IPS-20b (cell line): ENCODE measurements around the gene ITCH.
"Not testable (repeated sequence)": the region's sequence is repeated elsewhere in the genome, so short reads cannot be mapped to it uniquely, and the experiment has no call there.

Experiments used
- H3K27ac ChIP-seq: one replicate; pipeline ENCODE4 v1.5.1; 2013; ENCODE audit warnings: low read length
- H3K27me3 ChIP-seq: 2 replicates; pipeline ENCODE4 v1.6.1; 2013; ENCODE audit warnings: mild to moderate bottlenecking, low read length, inconsistent platforms; ENCODE audit not compliant: insufficient read depth
- H3K36me3 ChIP-seq: 2 replicates; pipeline ENCODE4 v1.6.1; 2013; ENCODE audit warnings: low read depth, mild to moderate bottlenecking, inconsistent platforms, low read length, moderate library complexity; ENCODE audit not compliant: insufficient read depth
- H3K4me1 ChIP-seq: 2 replicates; pipeline ENCODE4 v1.6.1; 2013; ENCODE audit warnings: mild to moderate bottlenecking, control low read depth, inconsistent platforms, low read length, moderate library complexity; ENCODE audit not compliant: insufficient read depth
- H3K4me3 ChIP-seq: 2 replicates; pipeline ENCODE4 v1.5.1; 2013; ENCODE audit warnings: mild to moderate bottlenecking, low read length, inconsistent platforms
- H3K9ac ChIP-seq: 2 replicates; pipeline ENCODE4 v1.6.1; 2013; ENCODE audit warnings: low read depth, mild to moderate bottlenecking, inconsistent platforms, low read length, moderate library complexity
- H3K9me3 ChIP-seq: 2 replicates; pipeline ENCODE4 v1.6.1; 2013; ENCODE audit warnings: mild to moderate bottlenecking, low read depth, low read length, inconsistent platforms; ENCODE audit not compliant: insufficient read depth

ITCH gene

GRCh38 chr20:34510575-34510974 is 147.5 kb downstream of the ITCH start:
- H3K4me1 ChIP-seq, result no peaks in the 10 kb centered on the region
- no peak overlapping the region for H3K9ac ChIP-seq
- H3K9me3 ChIP-seq, result no peaks in the 10 kb centered on the region
- no peak overlapping the region for H3K4me3 ChIP-seq
- no peaks in the 10 kb centered on the region for H3K27me3 ChIP-seq
- H3K27ac ChIP-seq, result no peak overlapping the region
- peaks cover 52% of the 10 kb centered on the region for H3K36me3 ChIP-seq

DNA sequence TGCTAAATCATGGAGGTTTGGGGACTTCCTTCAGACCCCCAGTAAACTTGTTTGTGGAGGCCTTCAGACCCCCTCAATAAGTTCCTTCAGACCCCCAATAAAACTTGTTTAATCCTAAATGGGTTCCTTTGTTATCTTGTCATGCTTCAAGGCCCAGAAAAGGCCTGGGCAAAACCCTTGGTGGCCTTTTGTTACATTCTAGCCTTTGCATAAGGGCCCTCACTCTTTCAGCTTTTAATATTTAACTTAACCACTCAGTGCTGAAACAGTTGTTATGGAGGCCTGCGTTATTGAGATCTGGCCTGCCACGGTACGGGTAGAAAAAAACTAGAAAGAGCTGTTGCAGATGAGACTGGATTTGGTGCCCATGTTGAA is 148.8 kb downstream of the ITCH start:
- Histone ChIP-seq H3K36me3 (peaks cover 39% of the 10 kb centered on the region), H3K27me3 (no peaks in the 10 kb centered on the region), H3K4me3 (no peak overlapping the region), H3K9me3 (no peaks in the 10 kb centered on the region), H3K9ac (no peak overlapping the region), H3K27ac (no peak overlapping the region), H3K4me1 (no peaks in the 10 kb centered on the region)

- Histone ChIP-seq H3K4me1 (no peaks in the 10 kb centered on the region), H3K27ac (no peak overlapping the region), H3K4me3 (no peak overlapping the region), H3K36me3 (peaks cover 34% of the 10 kb centered on the region), H3K9ac (no peak overlapping the region), H3K27me3 (no peaks in the 10 kb centered on the region), H3K9me3 (no peaks in the 10 kb centered on the region)
Measured at GRCh38 chr20:34512266-34512954, 149.3 kb downstream of the ITCH start.

- no peaks in the 10 kb centered on the region for H3K4me1 ChIP-seq
- no peaks in the 10 kb centered on the region for H3K9me3 ChIP-seq
- no peak overlapping the region for H3K9ac ChIP-seq
- H3K27me3 ChIP-seq, result no peaks in the 10 kb centered on the region
- no peak overlapping the region for H3K27ac ChIP-seq
- H3K36me3 ChIP-seq, result peaks cover 28% of the 10 kb centered on the region
- H3K4me3 ChIP-seq, result no peak overlapping the region
Measured at GRCh38 chr20:34512955-34513419, 149.9 kb downstream of the ITCH start.

DNA sequence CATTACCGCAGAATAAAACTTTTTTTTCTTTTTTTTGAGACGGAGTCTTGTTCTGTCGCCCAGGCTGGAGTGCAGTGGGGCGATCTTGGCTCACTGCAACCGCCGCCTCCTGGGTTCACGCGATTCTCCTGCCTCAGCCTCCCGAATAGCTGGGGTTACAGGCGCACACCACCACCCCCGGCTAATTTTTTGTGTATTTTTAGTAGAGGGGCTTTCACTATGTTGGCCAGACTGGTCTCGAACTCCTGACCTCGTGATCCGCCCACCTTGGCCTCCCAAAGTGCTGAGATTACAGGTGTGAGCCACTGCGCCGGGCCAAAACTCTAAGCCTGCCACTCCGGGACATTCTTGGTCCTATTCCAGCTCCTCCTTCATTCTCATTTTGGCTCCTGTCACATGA is 151.0 kb downstream of the ITCH start:
- peaks cover 23% of the 10 kb centered on the region for H3K36me3 ChIP-seq
- H3K4me3 ChIP-seq, H3K9ac ChIP-seq, H3K4me1 ChIP-seq, H3K27ac ChIP-seq, H3K9me3 ChIP-seq, H3K27me3 ChIP-seq: not testable (repeated sequence)

DNA sequence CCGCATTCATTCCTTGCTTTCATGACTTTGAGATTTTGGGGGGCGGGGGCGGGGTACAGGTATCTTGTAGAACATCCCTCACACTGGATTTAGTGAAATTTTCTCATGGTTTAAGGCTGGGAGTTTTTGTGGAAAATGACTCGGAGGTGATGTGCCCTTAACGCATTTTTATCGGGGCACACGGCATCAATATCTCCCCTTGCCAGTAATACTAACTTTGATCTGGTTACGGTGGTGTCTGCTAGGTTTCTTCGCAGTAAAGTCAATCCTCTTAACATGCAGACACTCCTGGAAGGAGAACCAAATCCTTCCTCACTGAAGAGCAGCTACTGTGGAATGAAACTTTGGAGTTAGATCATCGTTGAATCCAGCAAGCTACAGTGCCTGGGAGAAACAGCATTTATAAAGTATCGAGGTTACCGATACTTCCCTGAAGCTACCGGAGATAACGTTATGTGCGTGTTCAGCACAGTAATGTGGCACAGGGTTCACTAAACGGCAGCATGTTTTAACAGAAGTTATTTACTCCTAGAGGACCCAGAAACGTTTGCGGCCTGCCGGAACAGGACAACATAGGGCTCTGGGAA is 151.9 kb downstream of the ITCH start:
- Histone ChIP-seq H3K4me1 (no peaks in the 10 kb centered on the region), H3K4me3 (peak overlapping the region; percentile 99), H3K9me3 (no peaks in the 10 kb centered on the region), H3K36me3 (peaks cover 18% of the 10 kb centered on the region; the same call in 1 of the 2 replicates), H3K27me3 (no peaks in the 10 kb centered on the region), H3K27ac (no peak overlapping the region), H3K9ac (peak overlapping the region; percentile 88; the same call in 1 of the 2 replicates)

- Histone ChIP-seq H3K9ac (peak overlapping the region; percentile 88), H3K4me1 (no peaks in the 10 kb centered on the region), H3K27ac (peak overlapping the region; percentile 82), H3K36me3 (peaks cover 17% of the 10 kb centered on the region; the same call in 1 of the 2 replicates), H3K9me3 (no peaks in the 10 kb centered on the region), H3K4me3 (peak overlapping the region; percentile 99), H3K27me3 (no peaks in the 10 kb centered on the region)
Measured at GRCh38 chr20:34515484-34516246, 152.6 kb downstream of the ITCH start.

- Histone ChIP-seq H3K36me3 (peaks cover 13% of the 10 kb centered on the region; the same call in 1 of the 2 replicates), H3K9me3 (no peaks in the 10 kb centered on the region), H3K27me3 (no peaks in the 10 kb centered on the region), H3K9ac (peak within 1 kb of the TSS; percentile 88), H3K4me3 (peak within 1 kb of the TSS; percentile 99), H3K4me1 (no peaks in the 10 kb centered on the region), H3K27ac (peak within 1 kb of the TSS; percentile 82)
Measured at GRCh38 chr20:34516247-34517113, 153.4 kb downstream of the ITCH start, which contains the start of gene DYNLRB1. TSS of gene DYNLRB1 (plus strand) at chr20:34516422. CDS start at chr20:34516459, 37 bp downstream.

DNA sequence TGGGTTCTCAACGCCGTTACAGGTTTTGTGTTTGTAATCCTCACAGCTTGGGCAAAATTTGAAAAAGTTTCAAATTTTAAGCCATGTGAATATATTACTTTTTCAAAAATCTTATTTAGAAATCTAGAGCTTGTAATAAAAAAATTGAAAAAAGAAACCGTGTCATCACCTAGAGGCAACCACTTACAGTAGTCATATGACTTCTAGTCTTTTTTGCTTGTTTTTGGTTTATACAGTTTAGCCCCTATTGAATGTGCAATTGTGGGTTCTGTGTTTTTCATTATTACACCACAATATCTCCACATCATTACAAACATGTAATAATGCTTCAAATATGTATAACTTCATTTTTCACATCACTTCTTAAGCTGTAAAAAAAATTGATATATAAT is 154.0 kb downstream of the ITCH start:
- H3K27me3 ChIP-seq, result no peaks in the 10 kb centered on the region
- peak overlapping the region; percentile 82 for H3K27ac ChIP-seq
- H3K9me3 ChIP-seq, result no peaks in the 10 kb centered on the region
- peaks cover 16% of the 10 kb centered on the region; the same call in 1 of the 2 replicates for H3K36me3 ChIP-seq
- peak overlapping the region; percentile 99 for H3K4me3 ChIP-seq
- H3K9ac ChIP-seq, result peak overlapping the region; percentile 88; the same call in 1 of the 2 replicates
- no peaks in the 10 kb centered on the region for H3K4me1 ChIP-seq

DNA sequence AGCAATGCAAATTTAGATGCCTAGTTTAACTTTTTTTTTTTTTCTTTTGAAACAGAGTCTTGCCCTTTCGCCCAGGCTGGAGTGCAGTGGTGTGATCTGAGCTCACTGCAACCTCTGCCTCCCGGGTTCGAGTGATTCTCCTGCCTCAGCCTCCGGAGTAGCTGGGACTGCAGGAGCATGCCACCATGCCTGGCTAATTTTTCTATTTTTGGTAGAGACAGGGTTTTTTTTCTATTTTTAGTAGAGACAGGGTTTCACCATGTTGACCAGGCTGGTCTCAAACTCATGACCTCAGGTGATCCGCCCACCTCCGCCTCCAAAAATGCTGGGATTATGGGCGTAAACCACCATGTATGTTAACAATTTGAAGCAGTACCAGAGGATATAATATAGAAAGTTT is 155.8 kb downstream of the ITCH start:
- not testable (repeated sequence) for H3K9ac ChIP-seq, H3K27ac ChIP-seq, H3K4me1 ChIP-seq, H3K27me3 ChIP-seq, H3K9me3 ChIP-seq, H3K4me3 ChIP-seq
- peaks cover 16% of the 10 kb centered on the region; the same call in 1 of the 2 replicates for H3K36me3 ChIP-seq

DNA sequence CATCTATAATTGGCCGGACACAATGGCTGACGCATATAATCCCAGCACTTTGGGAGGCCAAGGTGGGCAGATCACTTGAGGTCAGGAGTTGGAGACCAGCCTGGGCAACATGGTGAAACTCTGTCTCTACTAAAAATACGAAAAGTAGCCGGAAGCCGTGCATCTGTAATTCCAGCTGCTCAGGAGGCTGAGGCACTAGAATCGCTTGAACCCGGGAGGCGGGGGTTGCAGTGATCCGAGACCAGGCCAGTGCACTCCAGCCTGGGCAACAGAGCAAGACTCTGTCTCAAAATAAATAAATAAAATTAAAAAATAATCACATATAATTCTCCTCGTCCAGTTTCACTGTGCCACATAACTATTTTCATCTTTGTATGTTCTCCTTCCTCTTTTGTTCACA is 156.8 kb downstream of the ITCH start:
- H3K27ac ChIP-seq, H3K9me3 ChIP-seq, H3K4me3 ChIP-seq, H3K9ac ChIP-seq, H3K4me1 ChIP-seq, H3K27me3 ChIP-seq: not testable (repeated sequence)
- H3K36me3 ChIP-seq, result peaks cover 20% of the 10 kb centered on the region; the same call in 1 of the 2 replicates
